Upper lobe of left lung (tissue), 4 donors: ENCODE results near the gene HAL.

ENCODE experiments used
- EP300 ChIP-seq, 4 donors: sonication (generic); formaldehyde crosslinking; IDR thresholded peaks; one replicate each; pipeline ENCODE4 v1.5.1; 2017; ENCODE audit warnings: antibody characterized with exemption in 4 of 4, control low read depth in 2 of 4
- POLR2A ChIP-seq, 4 donors: fragments of 450-650 bp; IDR thresholded peaks; one replicate each; pipeline ENCODE4 v1.5.1; 2016 to 2017; ENCODE audit warnings: antibody characterized with exemption in 4 of 4, mild to moderate bottlenecking in 2 of 4
- POLR2AphosphoS5 ChIP-seq, 2 donors: sonication (generic); formaldehyde crosslinking; IDR thresholded peaks; one replicate each; pipeline ENCODE4 v1.5.1; 2017; ENCODE audit warnings: antibody characterized with exemption in 2 of 2
- TF ChIP-seq, protein P1 (sequence below), 6 experiments: fragments of 450-650 bp in 4 of 6; fragments of 200-600 bp in 2 of 6; sonication (generic) in 2 of 6; IDR thresholded peaks; one replicate each; pipeline ENCODE4 v1.5.1; 2016 to 2019; ENCODE audit warnings: antibody characterized with exemption in 6 of 6

DNA sequence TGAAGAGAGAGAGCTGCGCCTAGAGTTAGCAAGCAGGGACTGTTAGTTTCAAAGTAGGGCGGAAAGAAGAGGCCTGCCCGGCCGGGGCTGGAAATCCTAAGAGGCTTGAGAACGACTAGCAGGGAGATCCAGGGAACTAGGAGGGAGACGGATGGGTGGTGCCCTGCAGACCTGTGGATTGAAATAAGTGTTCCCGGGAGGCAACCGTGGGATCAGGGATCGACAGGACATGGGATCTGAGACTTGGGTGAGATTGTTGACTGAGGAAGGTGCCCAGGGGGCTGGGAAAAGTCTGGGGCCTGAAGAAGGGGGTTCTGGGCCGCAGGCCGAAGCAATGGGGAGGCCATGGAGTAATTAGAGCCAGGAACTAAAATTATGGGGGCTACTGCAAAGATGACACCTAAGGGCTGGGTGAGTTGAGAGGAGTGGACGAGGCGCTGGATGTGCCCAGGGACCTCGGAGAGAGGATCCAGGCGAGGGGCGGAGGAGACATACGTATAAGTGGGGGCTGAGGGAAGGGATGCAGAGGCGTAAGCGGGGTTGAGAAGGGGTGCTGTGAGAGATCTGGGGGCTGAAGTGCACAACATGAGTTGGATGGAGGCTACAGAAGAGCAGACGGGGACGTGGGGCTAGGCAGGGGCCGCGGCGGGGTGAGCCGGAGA lies 38.6 kb upstream of the HAL start:
- TF ChIP-seq, protein P1, sequence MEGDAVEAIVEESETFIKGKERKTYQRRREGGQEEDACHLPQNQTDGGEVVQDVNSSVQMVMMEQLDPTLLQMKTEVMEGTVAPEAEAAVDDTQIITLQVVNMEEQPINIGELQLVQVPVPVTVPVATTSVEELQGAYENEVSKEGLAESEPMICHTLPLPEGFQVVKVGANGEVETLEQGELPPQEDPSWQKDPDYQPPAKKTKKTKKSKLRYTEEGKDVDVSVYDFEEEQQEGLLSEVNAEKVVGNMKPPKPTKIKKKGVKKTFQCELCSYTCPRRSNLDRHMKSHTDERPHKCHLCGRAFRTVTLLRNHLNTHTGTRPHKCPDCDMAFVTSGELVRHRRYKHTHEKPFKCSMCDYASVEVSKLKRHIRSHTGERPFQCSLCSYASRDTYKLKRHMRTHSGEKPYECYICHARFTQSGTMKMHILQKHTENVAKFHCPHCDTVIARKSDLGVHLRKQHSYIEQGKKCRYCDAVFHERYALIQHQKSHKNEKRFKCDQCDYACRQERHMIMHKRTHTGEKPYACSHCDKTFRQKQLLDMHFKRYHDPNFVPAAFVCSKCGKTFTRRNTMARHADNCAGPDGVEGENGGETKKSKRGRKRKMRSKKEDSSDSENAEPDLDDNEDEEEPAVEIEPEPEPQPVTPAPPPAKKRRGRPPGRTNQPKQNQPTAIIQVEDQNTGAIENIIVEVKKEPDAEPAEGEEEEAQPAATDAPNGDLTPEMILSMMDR (IDR thresholded peaks at IDR 0.05) = no peak
- TF ChIP-seq EP300 (IDR thresholded peaks at IDR 0.05) (no peak), POLR2A (IDR thresholded peaks at IDR 0.05) (no peak), POLR2AphosphoS5 (IDR thresholded peaks at IDR 0.05) (no peak)
